HG03442 (cell line): ENCODE measurements around the gene COL2A1.

Source experiments
- ATAC-seq: cut with Tn5 transposase; IDR thresholded peaks from one replicate; pipeline ENCODE4 v1.9.1; 2021; ENCODE audit warnings: mild to moderate bottlenecking, moderate library complexity; ENCODE audit not compliant: unreplicated experiment

The COL2A1 gene

GRCh38 chr12:48031135-48031960, 27.1 kb upstream of the COL2A1 start:
- no peak for ATAC-seq

GRCh38 chr12:48030173-48030650, 25.9 kb upstream of the COL2A1 start:
- ATAC-seq: no peak

GRCh38 chr12:48029491-48030172, 25.4 kb upstream of the COL2A1 start:
- ATAC-seq: no peak

- ATAC-seq: no peak
Observed at GRCh38 chr12:48028541-48029431, 24.5 kb upstream of the COL2A1 start.

DNA sequence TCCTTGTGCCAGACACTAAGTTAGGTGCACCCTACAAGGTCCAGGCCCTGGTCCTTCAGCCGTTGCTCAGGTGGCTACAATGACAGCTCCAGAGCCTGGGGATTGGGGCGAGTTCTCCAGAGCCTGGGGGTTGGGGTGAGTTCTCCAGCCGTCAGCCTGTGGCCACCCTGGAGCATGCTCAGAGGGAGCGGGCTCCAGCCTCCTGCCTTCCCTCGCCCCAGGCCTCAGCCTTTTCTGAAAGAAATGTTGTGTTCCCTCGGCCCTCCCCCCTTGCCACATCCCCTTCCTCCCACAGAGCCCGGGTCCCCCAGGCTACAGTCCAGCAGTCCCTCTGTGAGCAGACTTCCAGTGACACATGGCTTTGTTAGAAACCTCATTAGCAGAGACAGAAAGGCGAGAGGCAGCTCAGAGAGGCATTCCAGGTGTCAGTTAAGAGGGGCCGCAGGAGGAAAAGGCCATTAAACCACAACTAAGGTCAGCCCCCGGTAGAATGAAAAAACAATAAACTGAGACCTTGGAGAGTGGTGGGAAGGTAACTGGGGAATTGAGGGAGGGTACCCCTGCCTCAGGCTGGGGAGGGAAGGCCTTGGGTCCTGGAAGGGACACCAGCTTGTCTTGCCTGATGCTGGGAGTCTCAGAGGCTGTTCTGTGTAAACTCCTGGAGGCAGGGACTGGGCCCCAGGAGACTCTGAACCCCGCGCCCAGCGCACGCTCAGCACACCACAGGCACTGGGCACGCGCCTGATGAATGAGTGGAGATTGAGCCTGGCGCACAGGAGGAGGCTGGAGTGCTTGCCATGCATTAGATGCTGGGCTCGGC, 23.1 kb upstream of the COL2A1 start:
- no peak for ATAC-seq

- ATAC-seq: no peak
Observed at GRCh38 chr12:48026060-48026827, 22.0 kb upstream of the COL2A1 start.

GRCh38 chr12:48025281-48025680, 21.0 kb upstream of the COL2A1 start:
- ATAC-seq: no peak

DNA sequence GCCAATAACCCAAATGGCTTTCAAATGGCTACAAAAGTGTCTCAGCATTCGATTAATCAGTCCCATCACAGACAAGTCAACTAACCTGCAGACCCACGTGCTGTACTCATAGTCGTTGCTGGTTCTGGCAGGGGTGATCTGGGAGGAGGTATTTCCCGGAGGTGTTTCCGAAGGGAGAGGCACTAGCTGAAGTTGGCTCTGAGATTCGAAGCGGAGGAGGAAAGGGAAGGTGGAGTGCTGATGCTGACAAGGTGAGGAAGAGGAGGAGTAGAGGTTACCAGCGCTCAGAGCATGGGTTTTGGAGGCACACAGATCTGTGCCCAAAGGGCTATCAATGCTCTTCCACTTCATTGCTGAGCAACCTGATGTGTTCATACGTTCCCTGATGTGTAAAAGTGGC, 20.5 kb upstream of the COL2A1 start:
- ATAC-seq: no peak

DNA sequence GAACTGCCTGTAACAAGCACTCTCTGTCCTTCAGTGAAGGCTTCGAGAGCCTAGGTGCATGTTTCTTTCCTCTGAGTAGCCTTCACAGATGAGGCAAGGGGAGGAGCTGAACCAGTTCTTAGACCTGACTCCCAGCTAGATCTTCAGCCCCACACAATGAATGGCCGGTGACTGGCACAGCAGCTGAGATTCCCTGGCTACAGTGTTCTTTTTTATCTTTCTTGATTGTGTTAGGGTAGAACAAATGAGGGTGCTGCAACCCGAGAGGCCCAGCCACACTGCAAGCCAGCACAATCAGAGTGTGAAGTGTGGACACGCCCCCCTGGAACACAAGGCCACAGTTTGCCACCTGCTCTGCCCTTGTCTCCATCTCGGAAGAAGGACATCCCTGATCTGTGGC, 19.1 kb upstream of the COL2A1 start:
- no peak for ATAC-seq

GRCh38 chr12:48022676-48023385, 18.6 kb upstream of the COL2A1 start:
- no peak for ATAC-seq

DNA sequence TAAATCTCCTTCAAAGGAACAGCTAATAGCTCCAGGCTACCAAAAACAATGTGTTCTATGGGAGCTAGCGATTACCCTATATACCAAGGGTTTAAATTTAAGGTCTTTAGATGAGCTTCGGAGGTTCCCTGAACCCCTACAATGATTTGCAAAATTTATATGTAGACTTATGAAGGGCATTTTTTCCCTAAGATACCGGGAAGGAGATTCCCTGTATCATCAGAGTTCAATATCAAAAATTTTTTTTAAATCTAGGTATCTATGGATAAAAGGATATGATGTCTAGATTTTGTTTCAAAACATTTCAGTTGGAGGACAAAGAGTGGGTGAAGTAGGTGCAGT, 17.9 kb upstream of the COL2A1 start:
- no peak for ATAC-seq

GRCh38 chr12:48021485-48022179, 17.4 kb upstream of the COL2A1 start:
- ATAC-seq: no peak

DNA sequence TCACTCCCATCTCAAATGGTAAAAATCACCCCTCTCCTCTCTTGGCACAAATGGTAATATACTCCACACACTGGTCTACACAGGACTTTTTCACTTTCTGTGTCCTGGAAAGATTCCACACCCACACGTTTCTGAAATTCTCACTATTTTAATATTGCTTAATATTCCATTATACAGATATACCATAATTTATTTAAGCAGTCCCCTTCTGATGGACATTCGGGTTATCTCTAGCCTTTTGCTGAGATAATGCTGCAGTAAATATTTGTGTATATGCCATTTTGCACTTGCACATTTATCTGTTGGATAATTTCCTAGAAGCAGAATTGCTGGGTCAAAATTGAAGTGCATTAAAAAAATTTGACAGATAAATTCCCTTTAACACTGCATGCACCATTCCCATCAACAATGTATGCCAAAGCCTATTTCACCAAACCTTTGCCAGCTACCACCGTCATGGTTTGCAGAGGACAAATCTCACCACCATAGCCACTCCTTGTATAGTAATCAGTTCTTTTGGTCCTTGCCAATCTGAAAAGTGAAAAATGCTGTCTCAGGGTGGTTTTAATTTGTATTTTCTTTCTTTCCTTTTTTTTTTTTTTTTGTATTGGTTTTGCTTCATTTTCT, 15.5 kb upstream of the COL2A1 start:
- ATAC-seq: no peak

DNA sequence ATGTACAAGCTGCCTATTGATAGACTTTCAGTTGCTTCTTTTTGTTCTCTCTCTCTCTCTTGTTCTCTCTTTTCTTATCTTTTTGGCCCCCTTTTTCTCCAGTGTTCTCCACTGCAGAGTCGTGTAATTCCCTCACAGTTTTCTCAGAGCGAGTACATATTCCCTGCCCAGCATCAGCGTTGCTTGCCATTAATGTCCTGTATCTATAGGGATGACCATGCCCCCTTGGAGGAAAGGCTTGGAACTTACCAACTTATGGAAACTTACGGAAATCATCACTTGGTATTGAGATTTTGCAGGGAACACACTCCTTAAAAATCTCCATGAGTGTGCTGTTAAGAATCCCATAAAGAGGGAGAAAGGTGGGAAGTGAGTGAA, 14.3 kb upstream of the COL2A1 start:
- no peak for ATAC-seq

GRCh38 chr12:48017921-48018617, 13.8 kb upstream of the COL2A1 start:
- ATAC-seq: no peak

GRCh38 chr12:48017496-48017895, 13.2 kb upstream of the COL2A1 start:
- ATAC-seq: no peak

GRCh38 chr12:48016373-48017020, 12.2 kb upstream of the COL2A1 start:
- no peak for ATAC-seq
